ENCODE results near the gene GIT2. TPM values are rescaled to one million over a fixed set of nuclear protein-coding genes. Genes with fewer than 3 reads are reported as not detected.
"Not testable (repeated sequence)": the region's sequence is repeated elsewhere in the genome, so short reads cannot be mapped to it uniquely, and the experiment has no call there.

Gene GIT2
- polyA plus RNA-seq, 1 donor: 39.7 TPM

DNA sequence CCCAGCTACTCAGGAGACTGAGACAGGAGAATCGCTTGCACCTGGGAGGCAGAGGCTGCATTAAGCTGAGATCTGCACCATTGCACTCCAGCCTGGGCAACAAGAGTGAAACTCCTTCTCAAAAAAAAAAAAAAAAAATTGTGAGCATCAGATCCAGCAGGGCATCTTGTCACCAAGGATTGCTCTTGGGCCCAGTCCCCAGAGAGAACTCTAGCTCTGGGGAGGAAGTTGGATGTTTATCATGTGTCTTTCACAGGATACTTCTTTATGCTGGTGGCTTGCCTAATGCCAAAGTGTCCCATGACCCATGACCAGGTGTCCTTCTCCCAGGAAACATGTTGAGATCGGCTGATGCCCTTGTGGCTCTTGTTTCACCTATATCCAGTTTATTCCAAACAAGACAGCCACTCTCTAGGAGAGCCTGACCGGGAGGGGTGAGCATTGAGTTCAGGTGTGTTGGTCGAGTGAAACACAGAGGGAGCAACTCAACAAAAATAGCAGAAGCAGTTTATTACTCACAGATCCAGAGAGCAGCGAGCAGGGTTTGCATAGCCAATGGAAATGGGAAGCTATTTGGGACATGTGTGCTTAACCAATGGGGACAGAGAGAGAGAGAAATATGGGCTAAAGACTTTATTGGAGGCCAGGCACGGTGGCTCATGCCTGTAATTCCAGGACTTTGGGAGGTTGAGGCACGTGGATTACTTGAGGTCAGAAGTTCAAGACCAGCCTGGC is 102.7 kb downstream of the GIT2 start:
- Histone ChIP-seq H3K27ac (ENCODE audit: low read length) (no peak overlapping the region), H3K9me3 (ENCODE audit: control insufficient read depth, low read depth, low read length) (no peaks in the 10 kb centered on the region), H3K36me3 (ENCODE audit: control insufficient read depth, insufficient read depth, low read length) (no peaks in the 10 kb centered on the region), H3K27me3 (ENCODE audit: control insufficient read depth, insufficient read depth, low read length) (no peaks in the 10 kb centered on the region), H3K4me3 (ENCODE audit: low read length) (no peak overlapping the region), H3K4me1 (ENCODE audit: control insufficient read depth, insufficient read depth, low read length) (peaks cover 14% of the 10 kb centered on the region)
- no peak for DNase-seq
- no CpG with 5 or more reads among the region's 7 CpGs for WGBS (ENCODE audit: insufficient coverage, low lambda C conversion rate)

DNA sequence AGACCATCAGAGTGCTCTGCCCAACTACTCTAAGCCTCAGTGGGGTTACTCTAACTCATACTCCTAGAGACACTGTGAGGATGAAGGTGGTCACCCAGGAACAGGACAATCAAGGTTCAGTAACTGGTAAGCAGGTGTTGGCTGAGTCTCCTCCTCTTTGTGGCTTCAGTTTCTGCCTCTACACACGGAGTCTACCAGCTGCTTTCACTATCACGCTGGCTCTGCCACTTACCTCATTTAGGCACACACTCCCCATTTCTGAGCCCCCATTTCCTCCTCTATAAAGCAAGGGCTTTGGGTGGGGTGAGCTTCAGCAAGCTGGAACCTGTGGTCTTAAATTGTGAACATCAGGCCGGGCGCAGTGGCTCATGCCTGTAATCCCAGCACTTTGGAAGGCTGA is 103.4 kb downstream of the GIT2 start:
- H3K27ac ChIP-seq (ENCODE audit: low read length): no peak overlapping the region
- H3K4me3 ChIP-seq (ENCODE audit: low read length): no peak overlapping the region
- no peaks in the 10 kb centered on the region for H3K27me3 ChIP-seq (ENCODE audit: control insufficient read depth, insufficient read depth, low read length)
- H3K9me3 ChIP-seq (ENCODE audit: control insufficient read depth, low read depth, low read length): no peaks in the 10 kb centered on the region
- peaks cover 14% of the 10 kb centered on the region for H3K4me1 ChIP-seq (ENCODE audit: control insufficient read depth, insufficient read depth, low read length)
- no peak for DNase-seq
- WGBS (ENCODE audit: insufficient coverage, low lambda C conversion rate): no CpG with 5 or more reads among the region's 4 CpGs
- H3K36me3 ChIP-seq (ENCODE audit: control insufficient read depth, insufficient read depth, low read length): no peaks in the 10 kb centered on the region

DNA sequence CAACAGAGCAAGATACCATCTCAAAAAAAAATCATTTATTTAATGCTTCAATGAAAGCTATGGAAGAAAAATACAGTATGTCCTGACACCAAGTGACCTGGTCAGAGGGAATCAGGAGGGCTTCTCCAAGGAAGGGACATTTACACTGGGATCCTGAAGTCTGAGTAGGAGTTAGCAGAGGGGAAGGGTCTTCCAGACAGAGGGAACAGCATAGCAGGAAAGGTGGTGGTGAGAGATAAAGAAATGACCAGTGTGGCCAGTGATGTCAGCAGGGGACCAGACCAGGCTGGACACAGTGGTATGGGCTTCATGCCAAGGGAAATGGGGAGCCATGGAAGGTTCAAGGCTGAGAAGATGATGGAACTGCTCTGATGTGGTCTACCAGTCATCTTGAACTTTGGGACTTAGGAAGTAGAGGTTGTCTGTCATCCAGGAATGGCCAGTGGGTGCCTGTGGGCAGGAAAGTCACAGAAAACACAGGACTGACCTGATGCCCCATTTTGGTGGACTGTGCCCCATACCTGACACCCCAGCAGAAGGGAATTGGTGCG is 103.9 kb downstream of the GIT2 start:
- H3K27me3 ChIP-seq (ENCODE audit: control insufficient read depth, insufficient read depth, low read length): no peaks in the 10 kb centered on the region
- H3K4me1 ChIP-seq (ENCODE audit: control insufficient read depth, insufficient read depth, low read length): peaks cover 14% of the 10 kb centered on the region
- H3K36me3 ChIP-seq (ENCODE audit: control insufficient read depth, insufficient read depth, low read length): no peaks in the 10 kb centered on the region
- DNase-seq: no peak
- H3K27ac ChIP-seq (ENCODE audit: low read length): no peak overlapping the region
- H3K4me3 ChIP-seq (ENCODE audit: low read length): no peak overlapping the region
- no CpG with 5 or more reads among the region's 1 CpG for WGBS (ENCODE audit: insufficient coverage, low lambda C conversion rate)
- H3K9me3 ChIP-seq (ENCODE audit: control insufficient read depth, low read depth, low read length): no peaks in the 10 kb centered on the region

DNA sequence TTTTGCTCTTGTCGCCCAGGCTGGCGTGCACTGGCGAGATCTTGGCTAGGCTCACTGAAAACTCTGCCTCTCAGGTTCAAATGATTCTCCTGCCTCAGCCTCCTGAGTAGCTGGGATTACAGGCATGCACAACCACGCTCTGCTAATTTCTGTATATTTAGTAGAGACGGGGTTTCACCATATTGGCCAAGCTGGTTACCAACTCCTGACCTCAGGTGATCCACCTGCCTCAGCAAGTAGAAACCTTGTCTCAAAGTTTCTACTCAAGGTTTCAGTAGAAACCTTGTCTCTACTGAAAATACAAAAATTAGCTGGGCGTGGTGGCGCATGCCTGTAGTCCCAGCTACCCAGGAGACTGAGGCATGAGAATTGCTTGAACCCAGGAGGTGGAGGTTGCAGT is 104.4 kb downstream of the GIT2 start:
- H3K9me3 ChIP-seq (ENCODE audit: control insufficient read depth, low read depth, low read length); H3K4me1 ChIP-seq (ENCODE audit: control insufficient read depth, insufficient read depth, low read length); DNase-seq; H3K4me3 ChIP-seq (ENCODE audit: low read length); H3K36me3 ChIP-seq (ENCODE audit: control insufficient read depth, insufficient read depth, low read length); H3K27ac ChIP-seq (ENCODE audit: low read length); H3K27me3 ChIP-seq (ENCODE audit: control insufficient read depth, insufficient read depth, low read length): not testable (repeated sequence)
- whole genome bisulfite sequencing (ENCODE audit: insufficient coverage, low lambda C conversion rate): no CpG with 5 or more reads among the region's 7 CpGs

DNA sequence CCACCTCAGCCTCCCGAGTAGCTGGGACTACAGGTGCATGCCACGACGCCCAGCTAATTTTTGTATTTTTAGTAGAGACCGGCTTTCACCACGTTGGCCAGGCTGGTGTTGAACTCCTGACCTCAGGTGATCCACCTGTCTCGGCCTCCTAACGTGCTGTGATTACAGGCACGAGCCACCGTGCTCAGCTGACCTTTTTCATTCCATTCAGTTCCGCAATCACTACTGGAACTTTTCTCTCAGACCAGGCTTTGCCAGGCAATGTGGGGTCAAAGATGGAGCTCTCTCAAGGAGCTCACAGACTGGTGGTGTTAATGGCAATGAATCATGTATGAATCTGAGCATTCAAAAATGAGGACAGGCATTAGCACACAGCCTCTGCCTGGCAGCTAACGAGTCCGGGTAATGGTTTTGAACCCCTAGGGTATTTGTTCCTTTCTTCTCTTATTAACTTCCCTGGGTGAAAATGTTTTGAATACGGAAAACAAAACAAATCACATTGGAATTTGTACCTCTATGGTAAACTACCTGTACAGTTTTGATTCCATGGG is 105.5 kb downstream of the GIT2 start:
- WGBS (ENCODE audit: insufficient coverage, low lambda C conversion rate): 88% methylated on average over 3 of the region's 13 CpGs
- DNase-seq: peak; percentile 57 to 61
- no peaks in the 10 kb centered on the region for H3K36me3 ChIP-seq (ENCODE audit: control insufficient read depth, insufficient read depth, low read length)
- H3K27me3 ChIP-seq (ENCODE audit: control insufficient read depth, insufficient read depth, low read length): no peaks in the 10 kb centered on the region
- H3K9me3 ChIP-seq (ENCODE audit: control insufficient read depth, low read depth, low read length): no peaks in the 10 kb centered on the region
- peaks cover 12% of the 10 kb centered on the region for H3K4me1 ChIP-seq (ENCODE audit: control insufficient read depth, insufficient read depth, low read length)
- no peak overlapping the region for H3K27ac ChIP-seq (ENCODE audit: low read length)
- H3K4me3 ChIP-seq (ENCODE audit: low read length): no peak overlapping the region

GRCh38 chr12:109888179-109889020 is 107.8 kb downstream of the GIT2 start:
- no peaks in the 10 kb centered on the region for H3K9me3 ChIP-seq (ENCODE audit: control insufficient read depth, low read depth, low read length)
- DNase-seq: no peak
- no peak overlapping the region for H3K4me3 ChIP-seq (ENCODE audit: low read length)
- no peaks in the 10 kb centered on the region for H3K27me3 ChIP-seq (ENCODE audit: control insufficient read depth, insufficient read depth, low read length)
- no peak overlapping the region for H3K27ac ChIP-seq (ENCODE audit: low read length)
- no CpG with 5 or more reads among the region's 12 CpGs for WGBS (ENCODE audit: insufficient coverage, low lambda C conversion rate)
- H3K4me1 ChIP-seq (ENCODE audit: control insufficient read depth, insufficient read depth, low read length): peaks cover 10% of the 10 kb centered on the region
- no peaks in the 10 kb centered on the region for H3K36me3 ChIP-seq (ENCODE audit: control insufficient read depth, insufficient read depth, low read length)

DNA sequence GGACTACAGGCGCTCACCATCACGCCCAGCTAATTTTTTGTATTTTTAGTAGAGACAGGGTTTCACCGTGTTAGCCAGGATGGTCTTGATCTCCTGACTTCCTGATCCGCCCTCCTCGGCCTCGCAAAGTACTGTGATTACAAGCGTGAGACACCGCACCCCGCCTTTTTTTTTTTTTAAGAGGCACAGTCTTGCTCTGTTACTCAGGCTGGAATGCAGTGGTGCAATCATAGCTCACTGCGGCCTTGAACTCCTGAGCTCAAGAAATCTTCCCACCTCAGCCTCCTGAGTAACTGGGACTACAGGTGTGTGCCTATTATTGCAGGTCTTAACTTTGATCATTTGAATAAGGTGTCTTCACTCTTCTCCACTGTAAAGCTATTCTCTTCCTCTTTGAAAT is 110.6 kb downstream of the GIT2 start:
- WGBS (ENCODE audit: insufficient coverage, low lambda C conversion rate): no CpG with 5 or more reads among the region's 10 CpGs
- H3K27me3 ChIP-seq (ENCODE audit: control insufficient read depth, insufficient read depth, low read length): no peaks in the 10 kb centered on the region
- H3K27ac ChIP-seq (ENCODE audit: low read length): peak overlapping the region; percentile 71
- H3K4me1 ChIP-seq (ENCODE audit: control insufficient read depth, insufficient read depth, low read length): peaks cover 20% of the 10 kb centered on the region
- H3K4me3 ChIP-seq (ENCODE audit: low read length): no peak overlapping the region
- H3K36me3 ChIP-seq (ENCODE audit: control insufficient read depth, insufficient read depth, low read length): no peaks in the 10 kb centered on the region
- DNase-seq: peak; percentile 85 to 89
- H3K9me3 ChIP-seq (ENCODE audit: control insufficient read depth, low read depth, low read length): no peaks in the 10 kb centered on the region

- H3K4me3 ChIP-seq (ENCODE audit: low read length): no peak overlapping the region
- DNase-seq: peak; percentile 81 to 82
- H3K27ac ChIP-seq (ENCODE audit: low read length): peak overlapping the region; percentile 65
- H3K27me3 ChIP-seq (ENCODE audit: control insufficient read depth, insufficient read depth, low read length): no peaks in the 10 kb centered on the region
- no CpG with 5 or more reads among the region's 4 CpGs for WGBS (ENCODE audit: insufficient coverage, low lambda C conversion rate)
- peaks cover 29% of the 10 kb centered on the region for H3K4me1 ChIP-seq (ENCODE audit: control insufficient read depth, insufficient read depth, low read length)
- no peaks in the 10 kb centered on the region for H3K36me3 ChIP-seq (ENCODE audit: control insufficient read depth, insufficient read depth, low read length)
- H3K9me3 ChIP-seq (ENCODE audit: control insufficient read depth, low read depth, low read length): no peaks in the 10 kb centered on the region
Measured at GRCh38 chr12:109883461-109883860, 112.7 kb downstream of the GIT2 start.

DNA sequence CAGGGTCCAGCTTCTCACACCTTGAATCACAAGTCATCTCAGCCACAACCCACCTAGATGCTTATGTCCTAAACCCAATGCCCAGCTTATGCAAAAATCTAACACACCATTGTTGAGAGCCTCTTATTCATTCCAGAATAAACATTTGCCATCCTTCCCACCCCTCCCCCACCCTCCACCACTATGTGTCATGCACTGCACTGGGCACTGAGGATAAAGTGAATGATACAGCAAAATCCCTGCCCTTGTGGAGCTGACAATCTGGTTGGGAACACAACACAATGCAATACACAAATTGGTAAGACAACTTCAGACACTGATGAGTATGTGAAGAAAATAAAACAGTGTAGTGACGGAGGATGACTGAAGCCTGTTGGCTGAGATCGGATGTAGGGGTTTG is 114.4 kb downstream of the GIT2 start:
- peaks cover 29% of the 10 kb centered on the region for H3K4me1 ChIP-seq (ENCODE audit: control insufficient read depth, insufficient read depth, low read length)
- no peaks in the 10 kb centered on the region for H3K27me3 ChIP-seq (ENCODE audit: control insufficient read depth, insufficient read depth, low read length)
- WGBS (ENCODE audit: insufficient coverage, low lambda C conversion rate): no CpG with 5 or more reads among the region's 2 CpGs
- DNase-seq: no peak
- H3K36me3 ChIP-seq (ENCODE audit: control insufficient read depth, insufficient read depth, low read length): no peaks in the 10 kb centered on the region
- no peaks in the 10 kb centered on the region for H3K9me3 ChIP-seq (ENCODE audit: control insufficient read depth, low read depth, low read length)
- no peak overlapping the region for H3K27ac ChIP-seq (ENCODE audit: low read length)
- no peak overlapping the region for H3K4me3 ChIP-seq (ENCODE audit: low read length)

- Histone ChIP-seq H3K27me3 (ENCODE audit: control insufficient read depth, insufficient read depth, low read length) (no peaks in the 10 kb centered on the region), H3K4me3 (ENCODE audit: low read length) (peak overlapping the region; percentile 58), H3K4me1 (ENCODE audit: control insufficient read depth, insufficient read depth, low read length) (peaks cover 28% of the 10 kb centered on the region), H3K9me3 (ENCODE audit: control insufficient read depth, low read depth, low read length) (no peaks in the 10 kb centered on the region), H3K27ac (ENCODE audit: low read length) (peak overlapping the region; percentile 39), H3K36me3 (ENCODE audit: control insufficient read depth, insufficient read depth, low read length) (no peaks in the 10 kb centered on the region)
- WGBS (ENCODE audit: insufficient coverage, low lambda C conversion rate): 13% methylated on average over 2 of the region's 9 CpGs
- DNase-seq: peak in 1 of 2 donors; percentile 42
Measured at GRCh38 chr12:109880938-109881337, 115.2 kb downstream of the GIT2 start.
